Liver (tissue), 9 donors: ENCODE results near the gene KRT81. TPM values are rescaled to one million over a fixed set of nuclear protein-coding genes. Genes with fewer than 3 reads are reported as not detected.

Experiments
- DNase-seq: peaks from one replicate; pipeline ENCODE4 v3.0.0-alpha.2; 2017; ENCODE audit warnings: low spot score
- H3K27ac ChIP-seq, 2 donors: one replicate each; pipeline ENCODE4 v1.7.0; 2013; ENCODE audit warnings: inconsistent platforms in 2 of 2, low read length in 2 of 2, control low read depth in 1 of 2, low read depth in 1 of 2, mild to moderate bottlenecking in 1 of 2
- H3K27me3 ChIP-seq, 4 donors: one replicate each; pipeline versions ENCODE4 v1.6.1 to v1.7.0; 2013; ENCODE audit warnings: low read length in 3 of 4, inconsistent platforms in 1 of 4, mild to moderate bottlenecking in 1 of 4, moderate library complexity in 1 of 4; ENCODE audit not compliant: control insufficient read depth in 4 of 4, insufficient read depth in 4 of 4
- H3K36me3 ChIP-seq, 4 donors: one replicate each; pipeline versions ENCODE4 v1.6.1 to v1.7.0; 2013; ENCODE audit warnings: low read length in 3 of 4, mild to moderate bottlenecking in 3 of 4, low read depth in 1 of 4, moderate library complexity in 1 of 4; ENCODE audit not compliant: control insufficient read depth in 4 of 4, insufficient read depth in 3 of 4
- H3K4me1 ChIP-seq, 4 donors: one replicate each; pipeline versions ENCODE4 v1.6.1 to v1.7.0; 2013; ENCODE audit warnings: low read length in 3 of 4, mild to moderate bottlenecking in 3 of 4, moderate library complexity in 1 of 4; ENCODE audit not compliant: control insufficient read depth in 4 of 4, insufficient read depth in 4 of 4
- H3K4me3 ChIP-seq, 3 donors: one replicate each; pipeline versions ENCODE4 v1.6.1 to v1.7.0; 2013; ENCODE audit warnings: low read length in 3 of 3, control low read depth in 1 of 3, low read depth in 1 of 3, mild to moderate bottlenecking in 1 of 3
- H3K9ac ChIP-seq, 2 donors: one replicate each; pipeline ENCODE4 v1.7.0; 2013; ENCODE audit warnings: low read length in 2 of 2, mild to moderate bottlenecking in 2 of 2, moderate library complexity in 2 of 2, control low read depth in 1 of 2, low read depth in 1 of 2
- H3K9me3 ChIP-seq, 4 donors: one replicate each; pipeline versions ENCODE4 v1.6.1 to v1.7.0; 2013; ENCODE audit warnings: low read length in 3 of 4; ENCODE audit not compliant: control insufficient read depth in 4 of 4
- EGR1 ChIP-seq, 2 donors: IDR thresholded peaks; 2 replicates each; pipeline ENCODE4 v1.6.1; 2016 to 2018; ENCODE audit warnings: antibody characterized with exemption in 2 of 2, low read depth in 2 of 2
- FOXA1 ChIP-seq: IDR thresholded peaks from 2 replicates; pipeline ENCODE4 v1.6.1; 2016; ENCODE audit warnings: antibody characterized with exemption
- FOXA2 ChIP-seq: IDR thresholded peaks from 2 replicates; pipeline ENCODE4 v1.6.1; 2016; ENCODE audit warnings: antibody characterized with exemption
- GABPA ChIP-seq, 2 donors: IDR thresholded peaks in 1 of 2; conservative IDR thresholded peaks in 1 of 2; 2 replicates each; pipeline ENCODE4 v1.6.1; 2016; ENCODE audit warnings: antibody characterized with exemption in 2 of 2, mild to moderate bottlenecking in 1 of 2, moderate library complexity in 1 of 2
- HNF4A ChIP-seq, 2 donors: conservative IDR thresholded peaks; 2 replicates each; pipeline ENCODE4 v1.6.1; 2016; ENCODE audit warnings: antibody characterized with exemption in 2 of 2, mild to moderate bottlenecking in 2 of 2
- HNF4G ChIP-seq: IDR thresholded peaks from 2 replicates; pipeline ENCODE4 v1.6.1; 2016; ENCODE audit warnings: antibody characterized with exemption
- JUND ChIP-seq, 2 donors: IDR thresholded peaks; 2 replicates each; pipeline ENCODE4 v1.6.1; 2016; ENCODE audit warnings: antibody characterized with exemption in 2 of 2
- NR2F2 ChIP-seq: IDR thresholded peaks from 2 replicates; pipeline ENCODE4 v1.6.1; 2016; ENCODE audit warnings: antibody characterized with exemption
- SP1 ChIP-seq: IDR thresholded peaks from 2 replicates; pipeline ENCODE4 v1.6.1; 2018; ENCODE audit warnings: antibody characterized with exemption, mild to moderate bottlenecking
- WGBS: extraction: QIAGEN DNeasy Blood & Tissue Kit; methylation state at CpG from one replicate; pipeline ENCODE4 v1.1.7; 2013; 5-methylcytosine and 5-hydroxymethylcytosine counted together
- polyA plus RNA-seq, 2 donors: library from polyadenylated mRNA; stranded (reverse) in 1 of 2; unstranded in 1 of 2; fragments of 200-250 nt in 1 of 2; fragments of >200 nt in 1 of 2; fragmentation: Nextera tagmentation in 1 of 2; extraction: Ambion mirVana in 1 of 2; gene quantifications; one replicate each; pipeline versions ENCODE4 v1.2.1 to v1.2.3, GENCODE V29; 2013 to 2015
- total RNA-seq, 2 donors: library from RNA; depleted of rRNA; stranded (reverse); fragments of >200 nt; gene quantifications; one replicate each; pipeline ENCODE4 v1.2.3, GENCODE V29; 2014
- TF ChIP-seq, protein P1 (sequence below): IDR thresholded peaks from 2 replicates; pipeline ENCODE4 v1.6.1; 2016; ENCODE audit warnings: antibody characterized with exemption
- TF ChIP-seq, protein P2 (sequence below): IDR thresholded peaks from 2 replicates; pipeline ENCODE4 v1.6.1; 2016; ENCODE audit warnings: antibody characterized with exemption
- TF ChIP-seq, protein P3 (sequence below): fragments of 150-350 bp; IDR thresholded peaks from 2 replicates; pipeline ENCODE4 v1.5.1; 2017; ENCODE audit warnings: improper control_type of control experiment, low read depth, low read length; ENCODE audit not compliant: missing input control
- donor health status: healthy.
- donor health status: healthy.
- donor health status: healthy.
- donor health status: healthy.
- donor health status: healthy.

KRT81 gene
- total and polyA plus RNA-seq, 4 donors, result not detected

DNA sequence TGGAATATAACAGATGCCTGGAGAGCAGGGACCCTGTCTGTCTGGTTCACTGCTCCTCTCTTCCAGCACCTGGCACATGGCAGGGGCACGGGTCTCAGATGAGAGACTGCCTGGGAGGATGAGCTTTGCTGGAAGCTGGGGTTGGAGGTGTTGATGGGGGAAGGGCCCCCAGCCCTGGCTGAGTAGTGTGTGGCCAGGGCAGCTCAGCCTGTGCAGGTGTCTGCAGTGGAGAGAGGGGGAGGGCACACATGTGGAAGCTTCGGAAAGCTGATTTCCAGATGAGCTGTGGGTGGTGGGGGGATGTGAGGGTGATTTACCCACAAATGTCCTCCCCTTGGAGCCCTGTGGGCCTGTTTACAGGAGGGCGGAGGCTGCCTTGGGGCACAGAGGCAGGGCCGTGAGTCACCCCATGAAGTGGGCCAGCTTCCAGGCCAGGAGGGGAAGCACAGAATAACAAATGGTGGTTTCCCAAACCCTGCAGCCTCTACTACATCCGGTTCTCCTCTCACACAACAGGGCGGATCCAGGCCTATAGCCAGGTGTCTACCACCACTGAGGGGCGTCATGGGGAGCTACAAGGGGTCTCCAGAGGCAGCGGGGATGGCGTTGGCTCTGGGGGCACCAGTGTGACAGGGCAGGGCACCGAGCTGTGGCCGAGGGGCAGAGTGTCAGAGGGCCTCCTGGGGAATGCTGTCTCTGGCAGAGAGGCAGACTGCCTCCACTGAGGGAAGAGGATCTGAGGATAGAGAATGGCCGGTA, 47.3 kb downstream of the KRT81 start (continued):
- TF ChIP-seq HNF4A (conservative IDR thresholded peaks at IDR 0.05), result no peak

DNA sequence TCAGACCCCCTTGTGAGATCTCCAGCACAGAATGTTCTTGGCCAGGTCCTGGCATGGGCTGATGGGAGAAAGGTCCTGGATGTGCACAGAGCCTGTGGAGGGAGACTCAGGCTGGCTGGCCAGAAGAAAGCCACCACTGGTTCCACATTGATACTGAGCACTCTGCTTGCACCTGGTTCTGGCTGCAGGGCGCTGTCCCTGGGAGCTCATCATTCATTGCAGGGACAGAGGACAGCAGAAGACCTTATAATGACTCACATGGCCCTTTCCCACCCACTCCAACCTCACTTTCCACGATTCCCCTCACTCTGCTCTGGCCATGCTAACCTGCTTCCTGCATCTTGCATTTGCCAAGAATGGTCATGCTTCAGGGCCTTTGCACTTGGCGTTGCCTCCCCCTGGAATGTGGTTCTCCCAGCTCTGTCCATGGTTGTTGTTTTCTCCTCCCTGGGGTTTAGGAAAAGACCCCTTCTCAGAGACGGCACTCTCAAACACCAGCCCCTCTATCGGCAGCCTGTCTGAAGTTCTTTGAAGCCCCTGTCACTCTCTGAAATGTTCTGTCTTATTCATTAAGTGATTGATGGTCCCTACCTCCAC, 48.0 kb downstream of the KRT81 start:
- H3K4me1 ChIP-seq, result no peaks in the 10 kb centered on the region
- no peak overlapping the region for H3K4me3 ChIP-seq
- TF ChIP-seq FOXA2, result no peak
- TF ChIP-seq, protein P1, sequence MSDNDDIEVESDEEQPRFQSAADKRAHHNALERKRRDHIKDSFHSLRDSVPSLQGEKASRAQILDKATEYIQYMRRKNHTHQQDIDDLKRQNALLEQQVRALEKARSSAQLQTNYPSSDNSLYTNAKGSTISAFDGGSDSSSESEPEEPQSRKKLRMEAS, result no peak
- no peak for TF ChIP-seq HNF4A (conservative IDR thresholded peaks at IDR 0.05)
- no peak for TF ChIP-seq GABPA (IDR thresholded peaks at IDR 0.05 in 1 of 2, conservative IDR thresholded peaks at IDR 0.05 in 1 of 2)
- TF ChIP-seq SP1, result no peak
- TF ChIP-seq EGR1 (IDR thresholded peaks at IDR 0.05; ENCODE audit: low read depth in 2 of 2), result no peak
- no peak for TF ChIP-seq NR2F2
- TF ChIP-seq, protein P2, sequence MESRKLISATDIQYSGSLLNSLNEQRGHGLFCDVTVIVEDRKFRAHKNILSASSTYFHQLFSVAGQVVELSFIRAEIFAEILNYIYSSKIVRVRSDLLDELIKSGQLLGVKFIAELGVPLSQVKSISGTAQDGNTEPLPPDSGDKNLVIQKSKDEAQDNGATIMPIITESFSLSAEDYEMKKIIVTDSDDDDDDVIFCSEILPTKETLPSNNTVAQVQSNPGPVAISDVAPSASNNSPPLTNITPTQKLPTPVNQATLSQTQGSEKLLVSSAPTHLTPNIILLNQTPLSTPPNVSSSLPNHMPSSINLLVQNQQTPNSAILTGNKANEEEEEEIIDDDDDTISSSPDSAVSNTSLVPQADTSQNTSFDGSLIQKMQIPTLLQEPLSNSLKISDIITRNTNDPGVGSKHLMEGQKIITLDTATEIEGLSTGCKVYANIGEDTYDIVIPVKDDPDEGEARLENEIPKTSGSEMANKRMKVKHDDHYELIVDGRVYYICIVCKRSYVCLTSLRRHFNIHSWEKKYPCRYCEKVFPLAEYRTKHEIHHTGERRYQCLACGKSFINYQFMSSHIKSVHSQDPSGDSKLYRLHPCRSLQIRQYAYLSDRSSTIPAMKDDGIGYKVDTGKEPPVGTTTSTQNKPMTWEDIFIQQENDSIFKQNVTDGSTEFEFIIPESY, result no peak
- TF ChIP-seq, protein P3, sequence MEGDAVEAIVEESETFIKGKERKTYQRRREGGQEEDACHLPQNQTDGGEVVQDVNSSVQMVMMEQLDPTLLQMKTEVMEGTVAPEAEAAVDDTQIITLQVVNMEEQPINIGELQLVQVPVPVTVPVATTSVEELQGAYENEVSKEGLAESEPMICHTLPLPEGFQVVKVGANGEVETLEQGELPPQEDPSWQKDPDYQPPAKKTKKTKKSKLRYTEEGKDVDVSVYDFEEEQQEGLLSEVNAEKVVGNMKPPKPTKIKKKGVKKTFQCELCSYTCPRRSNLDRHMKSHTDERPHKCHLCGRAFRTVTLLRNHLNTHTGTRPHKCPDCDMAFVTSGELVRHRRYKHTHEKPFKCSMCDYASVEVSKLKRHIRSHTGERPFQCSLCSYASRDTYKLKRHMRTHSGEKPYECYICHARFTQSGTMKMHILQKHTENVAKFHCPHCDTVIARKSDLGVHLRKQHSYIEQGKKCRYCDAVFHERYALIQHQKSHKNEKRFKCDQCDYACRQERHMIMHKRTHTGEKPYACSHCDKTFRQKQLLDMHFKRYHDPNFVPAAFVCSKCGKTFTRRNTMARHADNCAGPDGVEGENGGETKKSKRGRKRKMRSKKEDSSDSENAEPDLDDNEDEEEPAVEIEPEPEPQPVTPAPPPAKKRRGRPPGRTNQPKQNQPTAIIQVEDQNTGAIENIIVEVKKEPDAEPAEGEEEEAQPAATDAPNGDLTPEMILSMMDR, result no peak
- TF ChIP-seq JUND (IDR thresholded peaks at IDR 0.05), result no peak
- no peak for TF ChIP-seq HNF4G
- H3K27me3 ChIP-seq, result no peaks in the 10 kb centered on the region
- DNase-seq, result no peak
- H3K9me3 ChIP-seq, result no peaks in the 10 kb centered on the region
- no peaks in the 10 kb centered on the region for H3K36me3 ChIP-seq
- H3K27ac ChIP-seq, result no peak overlapping the region
- 69% methylated on average over 5 of the region's 5 CpGs for WGBS
- no peak overlapping the region for H3K9ac ChIP-seq

DNA sequence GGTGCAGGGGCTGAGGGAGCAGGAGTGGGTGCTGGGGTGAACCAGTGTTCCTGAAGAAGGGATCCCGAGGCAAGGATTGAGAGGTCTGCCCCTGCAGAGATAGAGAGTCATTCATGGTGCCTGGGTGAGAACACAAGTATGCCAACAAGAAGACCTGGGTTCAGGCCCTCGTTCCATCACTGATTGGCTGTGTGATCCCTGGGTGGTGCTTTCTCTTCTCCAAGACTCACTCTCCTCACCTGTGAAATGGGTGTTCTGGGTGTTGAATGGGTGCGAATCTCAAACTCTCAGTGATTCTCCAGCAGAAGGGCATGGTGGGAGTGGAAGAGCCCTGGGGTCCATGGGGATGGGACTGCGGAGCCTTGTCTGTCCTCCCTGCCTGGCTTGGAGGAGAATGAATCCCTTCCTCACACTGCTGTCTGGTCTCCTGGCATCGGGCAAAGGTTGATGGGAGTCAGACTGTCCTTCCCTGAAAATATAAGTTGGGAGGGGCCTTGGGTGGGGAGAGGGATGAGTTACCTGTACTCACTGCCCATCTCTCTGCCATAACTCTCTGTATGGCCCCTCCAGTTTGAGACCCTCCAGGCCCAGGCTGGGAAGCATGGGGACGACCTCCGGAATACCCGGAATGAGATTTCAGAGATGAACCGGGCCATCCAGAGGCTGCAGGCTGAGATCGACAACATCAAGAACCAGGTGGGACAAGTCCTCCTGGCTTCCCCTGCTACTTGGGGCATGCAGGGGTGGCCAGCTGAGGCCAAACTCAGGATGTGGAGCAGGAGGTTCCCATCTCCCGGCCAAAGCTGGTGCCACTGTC, 48.7 kb downstream of the KRT81 start:
- 92% methylated on average over 11 of the region's 11 CpGs for WGBS
- no peaks in the 10 kb centered on the region for H3K36me3 ChIP-seq

More for the DNA sequence above, 48.7 kb downstream of the KRT81 start:
- Histone ChIP-seq H3K9ac (no peak overlapping the region), H3K4me3 (no peak overlapping the region), H3K4me1 (no peaks in the 10 kb centered on the region), H3K27me3 (no peaks in the 10 kb centered on the region), H3K27ac (no peak overlapping the region), H3K9me3 (no peaks in the 10 kb centered on the region)
- TF ChIP-seq JUND (IDR thresholded peaks at IDR 0.05) (no peak), FOXA1 (no peak)
- DNase-seq, result no peak
